HG03066 (cell line): ENCODE results near the gene CUBN.
A peak's percentile ranks its signal among the peaks of the same experiment; 100 is the strongest.
"Not testable (repeated sequence)": the region's sequence is repeated elsewhere in the genome, so short reads cannot be mapped to it uniquely, and the experiment has no call there.

Experiments used
- ATAC-seq: cut with Tn5 transposase; IDR thresholded peaks from one replicate; pipeline ENCODE4 v1.9.1; 2021; ENCODE audit warnings: low read depth; ENCODE audit not compliant: unreplicated experiment

Gene CUBN

GRCh38 chr10:16848562-16849154, 281.0 kb downstream of the CUBN start:
- no peak for ATAC-seq

GRCh38 chr10:16847644-16848043, 282.0 kb downstream of the CUBN start:
- ATAC-seq, result no peak

GRCh38 chr10:16845248-16845647, 284.4 kb downstream of the CUBN start:
- ATAC-seq, result no peak

GRCh38 chr10:16843252-16843870, 286.2 kb downstream of the CUBN start:
- peak; percentile 65 for ATAC-seq

- ATAC-seq, result no peak
These were observed 294.4 kb downstream of the CUBN start for GRCh38 chr10:16835228-16835627.

GRCh38 chr10:16832351-16833080, 297.1 kb downstream of the CUBN start:
- no peak for ATAC-seq

- ATAC-seq, result no peak
These were observed 300.9 kb downstream of the CUBN start for GRCh38 chr10:16828701-16829175.

- peak; percentile 77 for ATAC-seq
These were observed 301.5 kb downstream of the CUBN start for GRCh38 chr10:16828114-16828568.

- not testable (repeated sequence) for ATAC-seq
These were observed 302.1 kb downstream of the CUBN start for GRCh38 chr10:16827474-16827873.

GRCh38 chr10:16822726-16823360, 306.8 kb downstream of the CUBN start:
- ATAC-seq, result no peak

- ATAC-seq, result no peak
These were observed 307.6 kb downstream of the CUBN start for GRCh38 chr10:16822027-16822426.

- no peak for ATAC-seq
These were observed 309.2 kb downstream of the CUBN start for GRCh38 chr10:16820421-16820820.

- ATAC-seq, result no peak
These were observed 309.6 kb downstream of the CUBN start for GRCh38 chr10:16820018-16820417.

- ATAC-seq, result no peak
These were observed 310.2 kb downstream of the CUBN start for GRCh38 chr10:16819436-16819835.

GRCh38 chr10:16819026-16819425, 310.6 kb downstream of the CUBN start:
- no peak for ATAC-seq

- peak; percentile 96 for ATAC-seq
These were observed 312.2 kb downstream of the CUBN start, which contains the start of gene RSU1 for GRCh38 chr10:16817125-16818019. RSU1 (minus strand) TSS chr10:16817424; CDS start chr10:16817081, 343 bp downstream.

GRCh38 chr10:16816830-16817124, 312.8 kb downstream of the CUBN start:
- no peak for ATAC-seq

- no peak for ATAC-seq
These were observed 313.4 kb downstream of the CUBN start for GRCh38 chr10:16816171-16816570.

- ATAC-seq, result no peak
These were observed 315.6 kb downstream of the CUBN start for GRCh38 chr10:16814012-16814411.

GRCh38 chr10:16812676-16813075, 316.9 kb downstream of the CUBN start:
- no peak for ATAC-seq
